SK-N-MC (cell line): Measurements from ENCODE around the gene PDIA4.

Experiments used
- DNase-seq: peaks from one replicate; pipeline ENCODE4 v3.0.0-alpha.2; 2011; ENCODE audit warnings: low read depth, low spot score
- H3K27ac ChIP-seq: fragments of 200-600 bp; sonication (generic); 2 replicates; pipeline ENCODE4 v1.5.1; 2016; ENCODE audit warnings: mixed run types
- H3K36me3 ChIP-seq: fragments of 200-600 bp; sonication (generic); 2 replicates; pipeline ENCODE4 v1.6.1; 2017; ENCODE audit warnings: antibody characterized with exemption, low read length, mixed read lengths; ENCODE audit not compliant: insufficient read depth
- H3K4me3 ChIP-seq: fragments of 200-600 bp; sonication (generic); 2 replicates; pipeline ENCODE4 v1.5.1; 2016
- H3K9ac ChIP-seq: fragments of 200-600 bp; sonication (generic); 2 replicates; pipeline ENCODE4 v1.8.0; 2017; ENCODE audit warnings: mixed run types, mixed read lengths; ENCODE audit not compliant: insufficient read length
- H3K9me3 ChIP-seq: fragments of 200-600 bp; sonication (generic); 2 replicates; pipeline ENCODE4 v1.6.1; 2017; ENCODE audit warnings: low read depth, mild to moderate bottlenecking, antibody characterized with exemption, low read length, moderate library complexity, mixed read lengths
- EZH2 ChIP-seq: fragments of 200-600 bp; sonication (generic); IDR thresholded peaks from one replicate; pipeline ENCODE4 v1.6.1; 2017; ENCODE audit warnings: antibody characterized with exemption
- FOXP2 ChIP-seq: optimal IDR thresholded peaks from 2 replicates; pipeline ENCODE3; 2011; ENCODE audit warnings: mild to moderate bottlenecking, moderate library complexity; ENCODE audit not compliant: insufficient read depth; ENCODE audit errors: extremely low read length, control extremely low read depth
- POLR2AphosphoS5 ChIP-seq: IDR thresholded peaks from 2 replicates; pipeline ENCODE4 v1.6.1; 2012; ENCODE audit warnings: mild to moderate bottlenecking, low read depth, low read length, borderline replicate concordance

Gene PDIA4

DNA sequence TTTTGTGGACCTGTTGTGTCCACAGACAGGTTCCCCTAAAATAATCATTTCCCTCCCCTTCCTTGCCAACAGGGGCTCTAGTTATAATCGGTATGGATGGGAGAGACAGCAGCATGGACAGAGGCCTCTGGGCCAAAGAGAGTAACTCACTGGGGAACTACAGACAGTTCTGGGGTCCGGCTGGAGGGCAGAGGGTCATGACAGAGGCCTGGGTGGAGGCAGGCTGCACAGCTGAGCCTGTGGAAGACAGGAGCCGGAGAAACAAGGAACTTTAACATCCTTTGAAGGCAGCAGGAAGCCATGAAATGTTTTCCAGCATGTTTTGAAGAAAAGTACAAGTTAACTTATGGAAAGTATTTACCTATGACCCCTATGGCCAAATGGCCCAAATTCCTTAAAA is 68.6 kb downstream of the PDIA4 start:
- Histone ChIP-seq H3K9me3 (no peaks in the 10 kb centered on the region), H3K36me3 (no peaks in the 10 kb centered on the region), H3K9ac (no peak overlapping the region), H3K27ac (peak overlapping the region; percentile 54; the same call in 1 of the 2 replicates), H3K4me3 (no peak overlapping the region)
- no peak for DNase-seq
- no peak for TF ChIP-seq FOXP2
- no peak for TF ChIP-seq POLR2AphosphoS5
- no peak for TF ChIP-seq EZH2

- no peak overlapping the region for H3K9ac ChIP-seq
- H3K4me3 ChIP-seq = no peak overlapping the region
- TF ChIP-seq EZH2 (no peak), POLR2AphosphoS5 (no peak), FOXP2 (no peak)
- DNase-seq = no peak
- H3K36me3 ChIP-seq = no peaks in the 10 kb centered on the region
- no peaks in the 10 kb centered on the region for H3K9me3 ChIP-seq
- peak overlapping the region; percentile 57 for H3K27ac ChIP-seq
Measured at GRCh38 chr7:148958061-148958460, 70.2 kb downstream of the PDIA4 start.

- Histone ChIP-seq H3K4me3 (no peak overlapping the region), H3K9ac (no peak overlapping the region), H3K27ac (no peak overlapping the region), H3K36me3 (no peaks in the 10 kb centered on the region), H3K9me3 (peaks cover 3% of the 10 kb centered on the region; the same call in 1 of the 2 replicates)
- TF ChIP-seq FOXP2 = no peak
- DNase-seq = no peak
Measured at GRCh38 chr7:148954766-148955165, 73.5 kb downstream of the PDIA4 start.

GRCh38 chr7:148953676-148954075 is 74.6 kb downstream of the PDIA4 start:
- no peaks in the 10 kb centered on the region for H3K36me3 ChIP-seq
- no peak for TF ChIP-seq FOXP2
- no peak for TF ChIP-seq EZH2
- no peak for TF ChIP-seq POLR2AphosphoS5
- no peak overlapping the region for H3K27ac ChIP-seq
- no peak overlapping the region for H3K9ac ChIP-seq
- no peak for DNase-seq
- no peak overlapping the region for H3K4me3 ChIP-seq
- H3K9me3 ChIP-seq = peaks cover 3% of the 10 kb centered on the region; the same call in 1 of the 2 replicates
